ENCODE data around the gene LILRA5.
"Not testable (repeated sequence)": the region's sequence is repeated elsewhere in the genome, so short reads cannot be mapped to it uniquely, and the experiment has no call there.

Gene LILRA5

GRCh38 chr19:54302257-54302656 is 10.7 kb downstream of the LILRA5 start:
- no peak for DNase-seq (ENCODE audit: low read depth in 2 of 2)

- DNase-seq (ENCODE audit: low read depth in 2 of 2) = no peak
Observed at GRCh38 chr19:54299515-54299914, 13.5 kb downstream of the LILRA5 start.

DNA sequence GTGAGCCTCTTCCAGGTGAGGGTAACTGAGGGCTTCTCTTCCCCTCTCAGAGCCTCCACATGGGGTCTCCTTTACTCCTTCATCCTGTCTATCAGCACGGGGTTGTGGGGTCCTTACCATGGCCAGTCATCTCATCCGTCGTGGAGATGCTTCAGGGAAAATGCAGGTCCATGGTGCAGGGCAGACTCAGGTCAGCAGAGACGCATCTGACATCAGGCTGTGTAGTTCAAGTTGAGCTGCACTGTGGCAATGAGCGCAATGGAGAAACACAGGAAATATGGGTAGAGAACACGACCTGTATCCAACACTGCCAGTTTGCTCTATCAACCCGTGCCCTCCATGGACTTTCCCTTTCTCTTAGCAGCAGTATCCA is 13.9 kb downstream of the LILRA5 start:
- no peak for DNase-seq (ENCODE audit: low read depth in 2 of 2)

- no peak for DNase-seq (ENCODE audit: low read depth in 2 of 2)
Observed at GRCh38 chr19:54298357-54299125, 14.4 kb downstream of the LILRA5 start.

DNA sequence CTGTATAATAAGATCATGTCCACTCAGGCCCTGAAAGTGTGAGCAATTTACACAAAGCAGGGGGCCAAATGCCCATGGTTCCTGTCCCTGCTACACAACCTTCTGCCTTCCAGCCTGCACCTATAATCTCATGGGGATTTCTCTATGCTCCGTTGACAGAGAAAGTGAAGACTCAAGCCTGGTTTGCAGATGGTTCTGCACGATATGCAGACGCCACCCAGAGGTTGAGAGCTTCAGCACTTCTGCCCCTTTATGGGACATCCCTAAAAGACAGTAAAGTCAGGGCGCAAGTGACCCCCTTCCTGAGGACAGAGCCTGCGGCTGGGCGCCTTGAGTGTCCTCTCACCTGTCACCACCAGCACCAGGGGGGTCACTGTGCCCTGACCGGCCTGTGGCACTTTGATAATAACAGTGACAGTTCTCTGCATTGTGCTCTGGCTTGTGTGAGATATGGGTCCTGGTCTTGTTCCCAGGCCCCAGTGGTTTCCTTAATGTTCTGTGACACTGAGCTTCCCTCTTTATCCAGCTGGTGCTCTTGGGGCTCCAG is 15.1 kb downstream of the LILRA5 start:
- DNase-seq (ENCODE audit: low read depth in 2 of 2) = no peak

GRCh38 chr19:54294539-54294938 is 18.4 kb downstream of the LILRA5 start:
- DNase-seq (ENCODE audit: low read depth in 2 of 2) = no peak

- DNase-seq (ENCODE audit: low read depth in 2 of 2) = not testable (repeated sequence)
Observed at GRCh38 chr19:54289160-54289559, 23.8 kb downstream of the LILRA5 start.

GRCh38 chr19:54287456-54287855 is 25.5 kb downstream of the LILRA5 start:
- no peak for DNase-seq (ENCODE audit: low read depth in 2 of 2)

- DNase-seq (ENCODE audit: low read depth in 2 of 2) = not testable (repeated sequence)
Observed at GRCh38 chr19:54286283-54286682, 26.7 kb downstream of the LILRA5 start.

- not testable (repeated sequence) for DNase-seq (ENCODE audit: low read depth in 2 of 2)
Observed at GRCh38 chr19:54285427-54286056, 27.4 kb downstream of the LILRA5 start.

DNA sequence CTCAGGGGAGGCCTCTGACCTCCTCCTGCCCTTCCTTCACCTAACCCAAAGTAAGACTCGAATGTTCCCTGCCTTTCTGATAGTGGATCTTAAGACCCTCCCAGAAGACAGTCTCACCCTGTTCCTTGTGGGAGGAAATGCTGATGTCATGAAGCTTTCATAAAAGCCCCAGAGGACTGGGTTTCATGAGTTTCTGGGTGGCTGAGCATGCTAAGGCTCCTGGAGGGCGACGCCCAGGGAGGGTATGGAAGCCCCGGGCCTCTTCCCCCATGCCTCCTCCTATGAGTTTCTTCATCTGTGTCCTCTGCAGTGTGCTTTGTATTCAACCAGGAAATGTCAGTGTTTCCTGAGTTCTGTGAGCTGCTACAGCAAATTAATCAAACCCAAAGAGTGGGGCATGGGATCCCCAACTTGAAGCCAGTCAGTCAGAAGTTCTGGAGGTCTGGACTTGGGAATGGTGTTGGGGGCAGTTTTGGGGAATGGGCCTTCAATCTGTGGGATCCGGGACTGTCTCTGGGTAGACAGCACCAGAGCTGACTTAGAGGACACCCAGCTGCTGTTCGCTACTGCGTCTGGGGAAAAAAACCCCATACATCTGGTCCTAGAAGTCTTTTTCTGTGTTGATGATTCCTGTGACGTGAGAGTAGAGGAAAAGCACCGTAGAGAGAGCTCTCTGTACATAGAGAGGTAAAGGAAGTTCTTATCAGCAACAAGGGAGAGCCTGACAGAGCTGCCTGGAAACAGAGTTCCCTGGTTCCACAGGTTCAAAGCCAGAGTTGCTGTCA is 30.1 kb downstream of the LILRA5 start:
- DNase-seq (ENCODE audit: low read depth in 2 of 2) = no peak

DNA sequence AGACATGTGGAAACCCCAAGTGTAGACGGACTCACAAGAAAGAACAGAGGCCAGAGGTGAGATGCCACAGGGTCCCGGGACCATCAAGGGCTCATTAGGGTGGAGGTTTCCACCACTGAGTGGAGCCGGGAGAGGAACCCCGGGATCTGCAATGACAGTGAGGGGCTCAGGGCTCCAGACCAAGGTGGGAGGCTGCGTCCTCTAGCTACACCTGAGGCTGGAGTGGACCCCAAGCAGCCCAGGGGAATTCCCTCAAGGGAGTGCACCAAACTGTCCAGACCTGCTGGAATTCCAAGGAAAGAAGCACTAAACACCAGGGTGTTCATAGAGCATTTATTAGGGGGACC is 31.3 kb downstream of the LILRA5 start:
- not testable (repeated sequence) for DNase-seq (ENCODE audit: low read depth in 2 of 2)

GRCh38 chr19:54281007-54281728 is 31.8 kb downstream of the LILRA5 start, which contains the start of gene LILRB2:
TSS of gene LILRB2 (minus strand) at chr19:54281110. CDS start at chr19:54280496, 614 bp downstream.
- no peak for DNase-seq (ENCODE audit: low read depth in 2 of 2)

- DNase-seq (ENCODE audit: low read depth in 2 of 2) = not testable (repeated sequence)
Observed at GRCh38 chr19:54280441-54280840, 32.5 kb downstream of the LILRA5 start.

- DNase-seq (ENCODE audit: low read depth in 2 of 2) = not testable (repeated sequence)
Observed at GRCh38 chr19:54280025-54280424, 32.9 kb downstream of the LILRA5 start.

- no peak for DNase-seq (ENCODE audit: low read depth in 2 of 2)
Observed at GRCh38 chr19:54279406-54279962, 33.5 kb downstream of the LILRA5 start.

GRCh38 chr19:54278571-54279195 is 34.3 kb downstream of the LILRA5 start:
- DNase-seq (ENCODE audit: low read depth in 2 of 2) = not testable (repeated sequence)

DNA sequence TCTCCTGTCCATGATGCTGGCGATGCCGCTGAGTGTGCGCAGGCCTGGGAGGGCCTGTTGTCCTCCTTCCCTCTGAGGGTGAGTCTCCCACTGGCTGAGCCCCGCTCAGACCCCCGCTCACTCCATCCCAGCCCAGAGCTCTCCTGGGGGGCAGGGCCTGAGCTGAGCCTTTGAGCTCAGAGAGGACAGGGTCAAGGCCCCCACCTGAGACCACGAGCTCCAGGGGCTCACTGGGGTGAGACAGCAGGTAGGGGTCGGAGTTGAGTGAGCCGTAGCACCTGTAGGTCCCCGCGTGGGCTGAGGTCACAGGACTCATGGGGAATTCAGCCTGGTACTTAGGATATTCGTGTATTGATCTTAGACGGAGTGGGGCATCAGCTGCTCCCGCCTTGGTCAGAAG is 34.9 kb downstream of the LILRA5 start:
- DNase-seq (ENCODE audit: low read depth in 2 of 2) = not testable (repeated sequence)

- DNase-seq (ENCODE audit: low read depth in 2 of 2) = not testable (repeated sequence)
Observed at GRCh38 chr19:54277111-54277615, 35.8 kb downstream of the LILRA5 start.

GRCh38 chr19:54275951-54276350 is 37.0 kb downstream of the LILRA5 start:
- DNase-seq (ENCODE audit: low read depth in 2 of 2) = no peak

- not testable (repeated sequence) for DNase-seq (ENCODE audit: low read depth in 2 of 2)
Observed at GRCh38 chr19:54274516-54274915, 38.5 kb downstream of the LILRA5 start.

Data from activated CD4-positive, alpha-beta T cell treated with anti-CD3 and anti-CD28 coated beads for 24 hours (primary cell).